ENCODE results near the gene JAKMIP3.
A peak's percentile ranks its signal among the peaks of the same experiment; 100 is the strongest.

JAKMIP3 gene

GRCh38 chr10:132107186-132107948, 41.6 kb downstream of the JAKMIP3 start:
- intact Hi-C loops (cut with DNase I), result loop anchor here (5.0 kb wide), 1 partner anchor 35 kb away; no protein-coding TSS in a partner anchor
- peak in 6 of 10 donors; percentile 11 to 89 (median 59) for DNase-seq

DNA sequence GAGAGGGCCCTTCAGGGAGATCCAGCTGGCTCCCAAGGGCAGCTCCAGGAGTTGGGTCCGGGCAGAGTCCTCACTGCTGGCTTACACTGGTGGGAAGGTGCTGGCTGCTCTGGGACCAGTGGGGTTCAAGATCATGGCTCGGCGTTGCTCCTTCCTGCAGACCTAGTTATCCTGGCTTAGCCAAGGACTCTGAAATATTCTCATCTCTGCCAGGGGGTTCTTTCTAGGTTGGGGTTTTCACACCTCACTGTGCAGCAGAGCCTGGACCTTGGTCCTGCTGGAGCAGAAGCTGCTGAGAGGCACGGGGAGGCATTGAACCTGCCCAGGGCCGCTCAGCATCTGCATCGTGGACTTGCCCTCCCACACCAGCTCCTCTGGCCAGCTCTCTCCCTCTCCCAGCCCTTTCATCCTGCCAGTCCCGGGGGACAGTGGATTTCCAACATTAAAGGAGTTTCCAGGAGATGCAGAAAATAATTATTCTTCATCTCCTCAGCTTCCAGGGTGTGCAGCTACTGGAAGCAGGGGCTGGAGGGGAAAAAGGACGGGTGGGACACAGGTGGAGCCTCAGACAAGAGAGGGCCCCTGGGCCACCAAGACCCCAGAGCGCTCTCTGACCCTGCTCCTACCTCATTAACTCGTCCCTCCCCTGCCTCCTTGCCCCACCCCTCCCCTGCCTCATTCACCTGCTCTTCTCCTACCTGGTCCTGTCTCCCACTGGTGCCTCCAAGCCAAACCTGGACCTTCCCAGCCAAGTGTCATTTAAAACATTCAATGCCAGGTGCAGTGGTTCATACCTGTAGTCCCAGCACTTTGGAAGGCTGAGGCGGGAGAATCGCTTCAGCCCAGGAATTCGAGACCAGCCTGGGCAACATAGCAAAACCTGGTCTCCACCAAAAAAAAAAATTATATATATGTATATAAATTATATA, 42.5 kb downstream of the JAKMIP3 start:
- DNase-seq, result peak in 5 of 10 donors; percentile 1 to 54 (median 28)
- intact Hi-C loops (cut with DNase I), result loop anchor here (5.0 kb wide), 1 partner anchor 34 kb away; no protein-coding TSS in a partner anchor

GRCh38 chr10:132109341-132110110, 43.8 kb downstream of the JAKMIP3 start:
- intact Hi-C loops (cut with DNase I), result loop anchor here (5.0 kb wide), 1 partner anchor 33 kb away; no protein-coding TSS in a partner anchor
- peak in 5 of 10 donors; percentile 1 to 80 (median 10) for DNase-seq

DNA sequence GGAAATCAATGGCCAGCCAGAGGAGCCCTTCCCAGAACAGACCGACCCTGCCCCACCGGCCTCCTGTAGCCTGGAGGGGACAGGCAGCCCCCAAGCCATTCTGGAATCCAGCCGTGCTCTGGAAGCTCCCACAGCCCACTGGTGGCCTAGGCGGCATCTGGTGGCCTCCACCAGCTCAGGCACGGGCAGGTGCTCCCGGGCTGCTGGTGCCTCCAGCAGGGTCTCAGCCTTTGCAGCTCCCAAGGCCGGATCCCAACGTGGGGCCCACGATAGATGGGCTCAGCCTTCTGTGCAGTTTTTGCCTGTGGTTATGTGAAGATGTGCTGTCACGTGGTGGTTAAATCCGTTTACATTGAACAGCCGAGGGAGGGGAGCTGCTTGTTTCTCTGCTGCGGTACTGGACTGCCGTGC, 44.4 kb downstream of the JAKMIP3 start:
- intact Hi-C loops (cut with DNase I), result no loop called here
- peak in 6 of 10 donors; percentile 8 to 86 (median 36) for DNase-seq

GRCh38 chr10:132110713-132111112, 45.0 kb downstream of the JAKMIP3 start:
- peak in 5 of 10 donors; percentile 2 to 66 (median 6) for DNase-seq
- intact Hi-C loops (cut with DNase I), result no loop called here

- intact Hi-C loops (cut with DNase I), result no loop called here
- peak in 4 of 10 donors; percentile 1 to 72 (median 54) for DNase-seq
Observed at GRCh38 chr10:132111121-132111731, 45.5 kb downstream of the JAKMIP3 start.

DNA sequence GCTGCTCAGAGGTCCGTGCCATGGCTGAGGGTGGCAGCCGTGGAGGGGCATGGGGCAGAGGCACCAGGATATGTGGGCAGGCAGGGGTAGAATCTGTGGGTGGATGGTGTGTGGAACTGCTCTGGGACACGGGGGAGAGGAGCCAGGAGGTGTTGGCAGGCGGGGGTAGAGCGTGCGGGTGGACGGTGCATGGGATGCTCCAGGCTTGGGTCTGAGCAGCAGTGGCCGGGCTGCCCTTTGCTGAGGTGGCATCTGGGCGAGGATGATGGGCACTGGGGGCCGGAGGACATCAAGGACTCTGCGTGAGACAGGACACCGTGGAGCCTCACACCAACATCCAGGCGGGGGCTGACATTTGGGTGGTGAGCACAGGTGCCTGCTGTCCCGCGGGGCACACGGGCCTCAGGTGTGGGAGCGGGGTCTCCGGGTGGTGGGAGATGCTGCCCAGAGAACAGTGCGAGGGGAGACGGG, 46.2 kb downstream of the JAKMIP3 start:
- intact Hi-C loops (cut with DNase I), result no loop called here
- DNase-seq, result peak in 6 of 10 donors; percentile 1 to 83 (median 36)

GRCh38 chr10:132112611-132113010, 46.9 kb downstream of the JAKMIP3 start:
- intact Hi-C loops (cut with DNase I), result no loop called here
- peak in 7 of 10 donors; percentile 1 to 67 (median 27) for DNase-seq

DNA sequence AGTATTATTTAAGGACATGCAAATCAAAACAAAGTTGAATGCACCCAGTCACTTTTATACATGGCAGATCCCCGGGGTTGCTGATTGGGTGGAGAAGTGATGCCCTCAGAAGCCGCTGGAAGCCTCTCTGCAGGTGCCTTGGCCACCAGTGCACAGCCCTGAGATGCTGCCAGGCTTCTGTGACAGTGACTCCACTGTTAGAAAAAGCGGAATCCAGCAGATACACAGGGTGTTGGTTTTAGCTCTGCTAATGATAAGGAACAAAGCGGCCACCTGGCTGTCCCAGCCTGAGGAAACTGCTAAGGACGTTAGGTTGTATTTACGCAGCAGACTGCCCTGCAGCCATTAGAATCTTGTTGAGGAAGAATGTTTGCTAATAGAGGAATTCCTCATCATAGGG, 47.5 kb downstream of the JAKMIP3 start:
- intact Hi-C loops (cut with DNase I), result no loop called here
- DNase-seq, result peak in 8 of 10 donors; percentile 28 to 90 (median 59)

GRCh38 chr10:132113766-132114365, 48.1 kb downstream of the JAKMIP3 start:
- intact Hi-C loops (cut with DNase I), result no loop called here
- peak in 5 of 10 donors; percentile 7 to 79 (median 47) for DNase-seq

DNA sequence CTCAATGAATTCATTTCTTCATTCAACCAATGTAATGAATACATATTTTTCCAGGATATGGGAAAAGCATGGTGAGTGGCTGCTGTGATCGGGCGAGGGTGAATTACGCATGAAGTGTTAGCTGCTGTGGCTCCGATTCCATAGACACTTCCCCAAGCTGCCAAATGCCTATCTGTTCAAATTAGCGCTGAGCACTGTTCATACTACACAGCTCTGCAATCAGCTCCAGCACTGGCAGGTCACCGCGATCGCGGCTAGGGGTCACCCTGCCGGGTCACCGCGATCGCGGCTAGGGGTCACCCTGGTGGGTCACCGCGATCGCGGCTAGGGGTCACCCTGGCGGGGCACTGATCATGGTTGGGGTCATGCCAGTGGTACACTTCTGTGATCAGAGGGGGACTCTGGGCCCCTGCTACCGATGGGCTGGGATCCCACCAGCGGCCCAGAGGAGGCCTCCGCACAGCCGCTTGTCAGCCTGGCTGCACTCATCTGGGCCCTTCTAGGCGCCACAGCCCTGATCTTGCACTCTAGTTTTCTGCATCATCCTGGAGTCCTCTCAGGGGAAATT, 49.3 kb downstream of the JAKMIP3 start:
- DNase-seq, result peak in 3 of 10 donors; percentile 47 to 70 (median 57)
- intact Hi-C loops (cut with DNase I), result no loop called here
